Measurements from ENCODE around the gene ZC3H12D.

The ZC3H12D gene

DNA sequence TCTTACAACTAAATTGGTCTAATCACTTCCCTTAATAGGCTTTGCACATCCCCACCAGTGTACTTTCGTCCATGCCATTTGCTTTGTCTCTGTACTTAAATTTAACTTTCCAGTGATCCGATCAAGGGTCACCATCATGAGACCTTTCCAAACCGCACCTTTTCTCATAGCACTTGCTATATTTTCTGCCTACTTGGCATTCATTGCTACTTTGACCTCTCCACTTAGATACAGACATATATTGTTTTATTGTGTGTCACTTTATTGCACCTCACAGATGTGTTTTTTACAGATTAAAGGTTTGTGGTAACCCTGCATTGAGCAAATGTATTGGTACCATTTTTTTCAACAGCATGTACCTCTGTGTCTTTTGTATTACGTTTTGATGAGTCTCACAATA, 70.0 kb downstream of the ZC3H12D start:
- no peak for DNase-seq (ENCODE audit: low read depth in 2 of 2)

DNA sequence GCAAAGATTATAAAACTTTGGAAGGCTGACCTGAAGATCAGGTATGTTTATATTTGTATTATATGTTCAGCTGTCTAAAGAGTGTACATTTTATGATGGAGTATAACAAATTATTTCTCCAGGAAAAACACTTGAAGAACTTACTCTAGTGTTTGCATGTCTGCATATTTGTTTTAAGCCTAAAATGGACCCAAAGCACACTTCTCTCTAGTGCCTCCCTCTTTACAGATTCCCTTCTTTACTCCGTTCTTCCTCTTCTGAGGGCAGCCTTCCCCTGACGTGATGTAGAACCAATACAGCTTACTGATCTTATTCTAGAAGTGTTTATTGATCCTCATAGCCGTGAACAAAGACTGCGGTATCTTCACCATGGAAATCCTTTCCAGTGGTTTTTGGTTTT, 70.8 kb downstream of the ZC3H12D start:
- DNase-seq (ENCODE audit: low read depth in 2 of 2), result no peak

DNA sequence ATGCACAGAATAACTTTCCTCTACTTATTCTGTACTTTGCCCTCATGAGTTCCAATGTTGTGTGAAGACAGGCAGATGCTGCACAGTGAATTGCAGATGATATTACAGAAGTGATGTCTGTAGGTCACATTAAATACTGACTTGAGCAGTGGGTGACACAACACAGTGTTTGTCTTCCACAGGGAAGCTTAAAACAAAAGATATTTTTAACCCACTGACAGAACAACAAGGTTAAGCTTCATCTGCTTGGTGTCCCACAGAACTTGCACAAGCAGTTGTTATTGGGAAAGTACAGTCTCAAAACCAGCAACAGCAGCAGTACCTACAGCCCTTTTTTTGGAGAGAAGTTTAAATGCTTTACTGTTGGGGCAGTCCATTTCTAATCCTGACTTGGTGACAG, 74.3 kb downstream of the ZC3H12D start:
- DNase-seq (ENCODE audit: low read depth in 2 of 2), result no peak

DNA sequence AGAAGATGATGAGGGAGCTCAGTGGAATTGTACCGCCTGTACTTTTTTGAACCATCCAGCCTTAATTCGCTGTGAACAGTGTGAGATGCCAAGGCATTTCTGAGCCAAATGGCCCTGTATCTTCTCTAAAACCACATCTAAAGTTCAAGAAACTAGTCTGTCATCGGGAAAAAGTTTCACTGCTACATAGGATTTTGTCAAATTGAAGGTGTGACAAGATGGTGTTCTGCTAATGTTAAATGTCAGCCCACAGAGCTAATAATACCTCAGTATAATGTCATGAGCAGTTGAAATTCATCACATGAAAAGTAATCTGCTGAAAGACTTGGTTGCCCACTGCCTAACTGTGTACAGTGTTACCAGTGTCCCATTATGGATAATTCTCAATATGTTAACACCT, 75.2 kb downstream of the ZC3H12D start:
- DNase-seq (ENCODE audit: low read depth in 2 of 2), result no peak

DNA sequence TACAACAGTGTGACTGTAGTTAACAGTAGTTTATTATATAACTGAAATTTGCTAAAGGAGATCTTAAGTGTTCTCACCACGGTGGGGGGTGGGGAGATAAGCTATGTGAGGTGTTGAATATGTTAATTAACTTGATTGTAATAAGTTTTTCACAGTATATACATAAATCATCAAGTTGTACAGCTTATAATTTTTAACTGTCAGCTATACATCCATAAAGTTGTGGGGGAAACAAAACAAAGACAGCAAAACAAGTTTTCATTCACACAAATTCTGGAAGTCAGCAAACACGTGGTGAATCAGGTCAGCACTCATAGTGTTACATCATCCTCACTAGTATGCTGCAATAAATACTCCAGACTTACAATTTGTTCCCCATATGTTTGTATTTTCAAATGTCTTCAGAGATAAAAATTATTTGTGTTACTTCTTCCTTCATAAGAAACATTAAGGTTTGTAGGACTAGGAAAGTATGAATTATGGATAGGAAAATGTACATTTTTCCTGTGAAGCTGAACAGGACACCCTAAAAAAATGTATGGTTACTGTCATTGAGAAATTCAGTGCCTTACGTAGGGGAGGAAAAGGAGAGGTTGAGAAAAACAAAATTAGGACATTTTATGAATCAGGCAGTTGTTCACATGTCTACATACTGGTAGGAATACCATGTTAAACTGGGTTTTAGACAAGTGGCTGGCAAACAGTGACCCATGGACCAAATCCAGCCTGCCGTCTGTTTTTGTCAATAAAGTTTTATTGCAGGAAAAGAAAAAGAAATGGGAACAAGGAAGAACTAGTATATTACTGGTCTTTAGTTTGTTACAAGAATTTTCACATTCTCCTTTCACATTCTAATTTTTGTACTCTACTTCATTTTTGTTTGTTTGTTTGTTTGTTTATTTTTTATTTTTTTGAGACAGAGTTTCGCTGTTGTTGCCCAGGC, 78.7 kb downstream of the ZC3H12D start:
- DNase-seq (ENCODE audit: low read depth in 2 of 2), result no peak

DNA sequence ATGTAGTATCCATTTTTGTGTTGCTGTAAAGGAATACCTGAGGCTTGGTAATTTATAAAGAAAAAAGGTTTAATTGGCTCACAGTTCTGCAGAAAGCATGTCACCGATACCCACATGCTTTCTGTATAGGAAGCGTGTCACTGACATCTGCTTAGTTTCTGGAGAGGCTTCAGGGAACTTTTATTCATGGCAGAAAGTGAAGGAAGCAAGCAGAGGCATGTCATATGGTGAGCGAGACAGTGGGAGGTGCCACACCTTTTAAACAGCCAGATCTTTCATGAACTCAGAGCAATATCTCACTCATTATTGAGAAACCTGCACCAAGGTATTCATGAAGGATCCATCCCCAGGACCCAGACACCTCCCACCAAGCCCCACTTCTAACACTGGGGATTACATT, 81.3 kb downstream of the ZC3H12D start:
- no peak for DNase-seq (ENCODE audit: low read depth in 2 of 2)

DNA sequence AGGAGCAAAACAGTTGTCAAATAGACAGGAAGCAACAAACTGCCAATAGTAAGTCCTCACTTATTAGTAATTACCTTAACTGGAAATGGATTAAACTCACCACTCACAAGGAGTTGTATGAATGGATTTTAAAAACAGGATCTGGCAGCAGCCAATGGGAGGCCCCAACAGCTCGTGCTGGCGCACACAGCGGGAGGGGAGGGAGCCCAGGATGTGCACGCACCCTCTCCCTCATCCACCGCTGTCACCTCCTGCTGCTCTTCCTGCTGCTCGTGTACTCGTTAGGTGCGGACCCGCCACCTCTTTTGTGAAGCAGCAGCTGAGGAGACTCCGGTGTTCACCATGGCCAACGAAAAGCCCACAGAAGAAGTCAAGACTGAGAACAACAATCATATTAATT, 84.8 kb downstream of the ZC3H12D start, which contains the start of gene SUMO4:
TSS of gene SUMO4 (plus strand) at position 213 of the 400 bp plus-strand sequence. CDS start at position 343, 130 bp downstream.
- DNase-seq (ENCODE audit: low read depth in 2 of 2), result no peak

DNA sequence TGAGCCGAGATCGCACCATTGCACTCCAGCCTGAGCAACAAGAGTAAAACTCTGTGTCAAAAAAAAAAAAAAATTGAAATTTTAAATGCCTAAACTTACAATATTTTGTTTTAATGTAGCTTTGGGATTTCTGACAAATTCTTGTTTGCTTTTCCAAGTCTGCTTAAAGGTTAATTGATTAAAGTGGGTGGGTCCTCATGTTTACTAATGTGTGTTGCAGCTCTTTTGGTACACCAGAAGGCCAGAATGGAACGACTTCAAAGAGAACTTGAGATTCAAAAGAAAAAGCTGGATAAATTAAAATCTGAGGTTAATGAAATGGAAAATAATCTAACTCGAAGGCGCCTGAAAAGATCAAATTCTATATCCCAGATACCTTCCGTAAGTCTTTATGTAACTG, 87.4 kb downstream of the ZC3H12D start:
- no peak for DNase-seq (ENCODE audit: low read depth in 2 of 2)
